H1 (cell line): Measurements from ENCODE around the gene DDI1. TPM values are rescaled to one million over a fixed set of nuclear protein-coding genes. Genes with fewer than 3 reads are reported as not detected.

Experiments used
- CTCF ChIA-PET: fragments of 300-600 bp; sonication (Branson Sonifier 250); formaldehyde crosslinking; loops from one replicate; lab custom pipeline; 2021; ENCODE audit not compliant: partially characterized antibody; lab: Charles Lee
- POLR2A ChIA-PET: fragments of 300-600 bp; sonication (Branson Sonifier 250); formaldehyde crosslinking; loops from one replicate; lab custom pipeline; 2021; ENCODE audit warnings: inconsistent platforms; ENCODE audit not compliant: partially characterized antibody; lab: Charles Lee
- DNase-seq, 2 experiments: peaks; one replicate each; pipeline versions ENCODE4 v3.0.0 to v3.0.0-alpha.2; 2010 to 2022; ENCODE audit warnings: low spot score in 2 of 2, low read depth in 1 of 2, mixed read lengths in 1 of 2
- FAIRE-seq: peaks from 2 replicates; lab custom pipeline; 2011; peaks lifted over from hg19 to GRCh38; lab: Jason Lieb, UNC
- H2AFZ ChIP-seq: 2 replicates; pipeline ENCODE4 v1.8.1; 2012; ENCODE audit warnings: low read length, inconsistent platforms
- H2AK5ac ChIP-seq: 2 replicates; pipeline ENCODE4 v1.6.1; 2013; ENCODE audit warnings: low read depth, low read length
- H2BK120ac ChIP-seq: replicated peaks from 2 replicates; pipeline ENCODE3; 2013; ENCODE audit warnings: low read depth, low read length, inconsistent platforms
- H2BK12ac ChIP-seq: 2 replicates; pipeline ENCODE4 v1.6.1; 2013; ENCODE audit warnings: low read depth, low read length
- H2BK15ac ChIP-seq: 2 replicates; pipeline ENCODE4 v1.6.1; 2013; ENCODE audit warnings: low read length
- H2BK20ac ChIP-seq: 2 replicates; pipeline ENCODE4 v1.6.1; 2013; ENCODE audit warnings: low read length
- H2BK5ac ChIP-seq: 2 replicates; pipeline ENCODE4 v1.6.1; 2013; ENCODE audit warnings: low read depth, low read length
- H3K14ac ChIP-seq: 2 replicates; pipeline ENCODE4 v1.6.1; 2013; ENCODE audit warnings: inconsistent platforms; ENCODE audit not compliant: insufficient read length
- H3K18ac ChIP-seq: 2 replicates; pipeline ENCODE4 v1.6.1; 2013; ENCODE audit warnings: low read length; ENCODE audit errors: extremely low read depth
- H3K23ac ChIP-seq: 2 replicates; pipeline ENCODE4 v1.6.1; 2013; ENCODE audit warnings: inconsistent platforms; ENCODE audit not compliant: insufficient read length
- H3K23me2 ChIP-seq: 2 replicates; pipeline ENCODE4 v1.6.1; 2013; ENCODE audit warnings: low read depth, low read length
- H3K27ac ChIP-seq: 2 replicates; pipeline ENCODE4 v1.6.1; 2011; ENCODE audit warnings: low read depth, low read length, inconsistent platforms
- H3K27me3 ChIP-seq, 4 experiments: replicated peaks in 1 of 4; 1 replicate in 1 of 4; 2 replicates in 3 of 4; pipeline versions ENCODE4 v1.6.1 to v1.8.1; 2011 to 2013; ENCODE audit warnings: low read length in 3 of 4, mild to moderate bottlenecking in 3 of 4, inconsistent platforms in 2 of 4, mixed read lengths in 2 of 4, moderate library complexity in 1 of 4; ENCODE audit not compliant: control insufficient read depth in 3 of 4, insufficient read depth in 3 of 4; ENCODE audit errors: extremely low read depth in 1 of 4
- H3K36me3 ChIP-seq, 4 experiments: 2 replicates each; pipeline versions ENCODE4 v1.6.1 to v1.8.1; 2011 to 2013; ENCODE audit warnings: mild to moderate bottlenecking in 4 of 4, low read length in 3 of 4, moderate library complexity in 2 of 4, control low read depth in 1 of 4, inconsistent platforms in 1 of 4; ENCODE audit not compliant: insufficient read depth in 4 of 4, control insufficient read depth in 2 of 4
- H3K4ac ChIP-seq: replicated peaks from 2 replicates; pipeline ENCODE3; 2013; ENCODE audit warnings: low read length, low read depth, mixed read lengths, inconsistent platforms; ENCODE audit not compliant: insufficient read length
- H3K4me1 ChIP-seq, 4 experiments: replicated peaks in 1 of 4; 1 replicate in 1 of 4; 2 replicates in 3 of 4; pipeline versions ENCODE4 v1.6.1 to v1.8.1; 2011 to 2013; ENCODE audit warnings: low read length in 3 of 4, inconsistent platforms in 2 of 4, mixed read lengths in 1 of 4; ENCODE audit not compliant: insufficient read depth in 4 of 4, control insufficient read depth in 3 of 4
- H3K4me2 ChIP-seq, 2 experiments: 2 replicates each; pipeline versions ENCODE4 v1.6.1 to v1.8.1; 2011 to 2013; ENCODE audit warnings: low read depth in 2 of 2, low read length in 2 of 2, control low read depth in 1 of 2, inconsistent platforms in 1 of 2, mild to moderate bottlenecking in 1 of 2; ENCODE audit not compliant: insufficient read depth in 1 of 2
- H3K4me3 ChIP-seq, 4 experiments: fragments of 200-600, 300-600 bp in 1 of 4; sonication (generic), shearing (Covaris generic), sonication (Bioruptor Twin) in 1 of 4; 2 replicates each; pipeline versions ENCODE4 v1.5.1 to v1.8.1; 2011 to 2016; ENCODE audit warnings: low read length in 4 of 4, low read depth in 3 of 4, control low read depth in 2 of 4, inconsistent platforms in 2 of 4, mild to moderate bottlenecking in 2 of 4, mixed read lengths in 1 of 4, moderate library complexity in 1 of 4; ENCODE audit not compliant: insufficient read depth in 2 of 4; ENCODE audit errors: extremely low read depth in 1 of 4
- H3K56ac ChIP-seq: replicated peaks from 2 replicates; pipeline ENCODE3; 2013; ENCODE audit warnings: low read depth, mild to moderate bottlenecking, mixed read lengths, low read length, inconsistent platforms; ENCODE audit not compliant: insufficient read length
- H3K79me1 ChIP-seq: 2 replicates; pipeline ENCODE4 v1.6.1; 2013; ENCODE audit warnings: low read depth, low read length, control low read depth
- H3K79me2 ChIP-seq, 2 experiments: 2 replicates each; pipeline versions ENCODE4 v1.6.1 to v1.8.1; 2012 to 2013; ENCODE audit warnings: low read length in 2 of 2, mild to moderate bottlenecking in 2 of 2, inconsistent platforms in 1 of 2; ENCODE audit not compliant: insufficient read depth in 2 of 2, control insufficient read depth in 1 of 2
- H3K9ac ChIP-seq, 4 experiments: replicated peaks in 1 of 4; 1 replicate in 1 of 4; 2 replicates in 3 of 4; pipeline versions ENCODE4 v1.6.1 to v1.8.1; 2011 to 2013; ENCODE audit warnings: low read depth in 3 of 4, low read length in 3 of 4, control low read depth in 2 of 4, mild to moderate bottlenecking in 2 of 4, moderate library complexity in 2 of 4, inconsistent platforms in 1 of 4; ENCODE audit errors: extremely low read depth in 1 of 4
- H3K9me3 ChIP-seq, 2 experiments: 2 replicates each; pipeline versions ENCODE4 v1.6.1 to v1.8.1; 2012 to 2013; ENCODE audit warnings: mild to moderate bottlenecking in 2 of 2, moderate library complexity in 2 of 2, control low read depth in 1 of 2, inconsistent platforms in 1 of 2, low read depth in 1 of 2, low read length in 1 of 2, mixed read lengths in 1 of 2; ENCODE audit not compliant: insufficient read depth in 2 of 2
- H4K20me1 ChIP-seq, 2 experiments: replicated peaks in 1 of 2; 2 replicates each; pipeline versions ENCODE3 to v1.8.1; 2011 to 2013; ENCODE audit warnings: inconsistent platforms in 2 of 2, low read length in 2 of 2, mild to moderate bottlenecking in 1 of 2; ENCODE audit not compliant: insufficient read depth in 2 of 2, control insufficient read depth in 1 of 2
- H4K5ac ChIP-seq: 2 replicates; pipeline ENCODE4 v1.6.1; 2013; ENCODE audit warnings: low read length, low read depth, mixed read lengths, inconsistent platforms; ENCODE audit not compliant: insufficient read length
- H4K8ac ChIP-seq: 2 replicates; pipeline ENCODE4 v1.8.0; 2013; ENCODE audit warnings: mild to moderate bottlenecking, moderate library complexity, low read length, inconsistent platforms; ENCODE audit not compliant: insufficient read depth; ENCODE audit errors: extremely low read depth
- H4K91ac ChIP-seq: replicated peaks from 2 replicates; pipeline ENCODE3; 2013; ENCODE audit warnings: low read length, mixed read lengths, inconsistent platforms; ENCODE audit not compliant: insufficient read length
- ATF2 ChIP-seq: IDR thresholded peaks from 2 replicates; pipeline ENCODE4 v1.6.1; 2012; ENCODE audit warnings: low read length, inconsistent platforms
- ATF3 ChIP-seq: IDR thresholded peaks from 2 replicates; pipeline ENCODE4 v1.6.1; 2011; ENCODE audit warnings: low read depth, mild to moderate bottlenecking, low read length; ENCODE audit not compliant: insufficient read depth
- BCL11A ChIP-seq, 2 experiments: IDR thresholded peaks; one replicate each; pipeline ENCODE4 v1.6.1; 2011; ENCODE audit warnings: low read depth in 2 of 2, low read length in 2 of 2, mild to moderate bottlenecking in 2 of 2
- CBX5 ChIP-seq: fragments of 300-800, 300-1000 bp; sonication (generic); IDR thresholded peaks from 2 replicates; pipeline ENCODE4 v1.7.1; 2016; ENCODE audit warnings: antibody characterized with exemption, low read length, low read depth
- CBX8 ChIP-seq: fragments of 300-800, 300-1000 bp; sonication (generic); IDR thresholded peaks from 2 replicates; pipeline ENCODE4 v1.7.1; 2016; ENCODE audit warnings: low read depth, low read length, borderline replicate concordance
- CEBPB ChIP-seq: IDR thresholded peaks from 2 replicates; pipeline ENCODE4 v1.6.1; 2012; ENCODE audit warnings: low read depth, low read length
- RNF2 ChIP-seq: fragments of 200-900, 300-1000 bp; sonication (generic); IDR thresholded peaks from 2 replicates; pipeline ENCODE4 v1.7.1; 2016; ENCODE audit warnings: borderline replicate concordance, low read depth, mild to moderate bottlenecking, antibody characterized with exemption, low read length; ENCODE audit not compliant: poor library complexity, severe bottlenecking; ENCODE audit errors: missing control alignments
- SIRT6 ChIP-seq: IDR thresholded peaks from one replicate; pipeline ENCODE4 v1.7.1; 2012; ENCODE audit warnings: low read length, inconsistent platforms
- SP2 ChIP-seq: IDR thresholded peaks from 2 replicates; pipeline ENCODE4 v1.6.1; 2012; ENCODE audit warnings: mild to moderate bottlenecking, low read length, inconsistent platforms
- SP4 ChIP-seq: IDR thresholded peaks from 2 replicates; pipeline ENCODE4 v1.6.1; 2012; ENCODE audit warnings: low read length, inconsistent platforms
- TAF1 ChIP-seq: IDR thresholded peaks from 2 replicates; pipeline ENCODE4 v1.6.1; 2011; ENCODE audit warnings: mild to moderate bottlenecking, low read depth, low read length
- WGBS, 2 experiments: shearing (Covaris generic) in 1 of 2; methylation state at CpG; one replicate each; pipeline versions ENCODE4 v1.1.6 to v1.1.7; 2013 to 2015; ENCODE audit warnings: low lambda C conversion rate in 2 of 2, mixed read lengths in 2 of 2, inconsistent platforms in 1 of 2, low coverage in 1 of 2, missing lambda C conversion rate in 1 of 2; ENCODE audit not compliant: insufficient replicate concordance in 2 of 2, insufficient coverage in 1 of 2, insufficient read length in 1 of 2; ENCODE audit errors: extremely low coverage in 1 of 2, missing lambda C conversion rate in 1 of 2; 5-methylcytosine and 5-hydroxymethylcytosine counted together
- polyA plus RNA-seq, 7 experiments: library from polyadenylated mRNA; depleted of rRNA in 3 of 7; stranded (reverse) in 5 of 7; unstranded in 2 of 7; fragments of >200 nt in 5 of 7; fragments of 200-250 nt in 2 of 7; gene quantifications; 1 replicate in 5 of 7; 2 replicates in 1 of 7; 4 replicates in 1 of 7; pipeline versions ENCODE4 v1.2.1 to v1.2.3, GENCODE V29; 2011 to 2013; ENCODE audit warnings: missing spikeins in 2 of 7, mixed read lengths in 2 of 7
- total RNA-seq: library from RNA; stranded (reverse); fragmentation: NEBNext Ultra II Directional; extraction: Animal tissue kit (Norgen Biotek cat#: 25700); gene quantifications from 2 replicates; pipeline ENCODE4 v1.2.1, GENCODE V29; 2021

The DDI1 gene
- total and polyA plus RNA-seq, 2 of the 8 experiments (the other 6 are each of a cell fraction or from before 2014, with no cell fraction given): not detected

GRCh38 chr11:103988595-103988969 lies 47.9 kb upstream of the DDI1 start:
- Histone ChIP-seq H3K14ac (no peak overlapping the region), H2BK20ac (no peak overlapping the region), H2BK12ac (no peak overlapping the region), H3K4me1 (peaks cover 0 to 3% (median 2%) of the 10 kb centered on the region in 4 experiments; a peak in 2 of 7 replicates), H2AK5ac (no peak overlapping the region), H3K23ac (no peak overlapping the region), H3K4ac (no peak overlapping the region), H3K79me1 (no peaks in the 10 kb centered on the region), H3K4me2 (no peak overlapping the region), H4K5ac (no peak overlapping the region), H3K56ac (no peak overlapping the region), H4K8ac (no peak overlapping the region), H2BK120ac (no peak overlapping the region), H2BK15ac (no peak overlapping the region), H3K36me3 (no peaks in the 10 kb centered on the region), H2AFZ (no peak overlapping the region), H3K9me3 (no peaks in the 10 kb centered on the region), H3K79me2 (no peaks in the 10 kb centered on the region), H3K27ac (no peak overlapping the region), H3K18ac (no peak overlapping the region), H2BK5ac (no peak overlapping the region), H4K20me1 (no peaks in the 10 kb centered on the region), H3K9ac (no peak overlapping the region), H3K23me2 (no peaks in the 10 kb centered on the region), H4K91ac (no peak overlapping the region), H3K27me3 (no peaks in the 10 kb centered on the region), H3K4me3 (no peak overlapping the region)
- 91% methylated on average over 4 of the region's 4 CpGs; no CpG with 5 or more reads in 1 of the 2 experiments for WGBS, 2 experiments
- ChIA-PET POLR2A (no interaction called here), CTCF (interaction anchor here (1.3 kb wide), 1 partner anchor 11 kb away, joined by 3 read pairs; no protein-coding TSS in a partner anchor)
- FAIRE-seq (no peak), DNase-seq (no peak)
- TF ChIP-seq CEBPB (no peak), BCL11A (IDR thresholded peaks at IDR 0.05; ENCODE audit: low read depth in 2 of 2, low read length in 2 of 2) (no peak), ATF2 (no peak), CBX5 (no peak), ATF3 (no peak), TAF1 (no peak), SIRT6 (no peak), CBX8 (no peak), RNF2 (no peak), SP2 (no peak), SP4 (no peak)
